PC-3 (cell line): ENCODE results near the gene MTNR1B. TPM values are rescaled to one million over a fixed set of nuclear protein-coding genes. Genes with fewer than 3 reads are reported as not detected.

ENCODE experiments used
- ATAC-seq: fragments of 200-7000 bp; cut with Tn5 transposase; 2 replicates; pipeline ENCODE4 v1.9.1; 2020; ENCODE audit warnings: mild to moderate bottlenecking, moderate library complexity
- BruUV-seq: library from RNA; stranded (reverse); fragments of 400-500 nt; replicated peaks from 2 replicates; lab custom pipeline; 2021; lab: Mats Ljungman, UMichigan
- CTCF ChIA-PET: fragments of 300-600 bp; sonication (Branson Sonifier 250); formaldehyde crosslinking; loops from one replicate; lab custom pipeline; 2022; ENCODE audit warnings: antibody characterized with exemption; lab: Charles Lee
- POLR2A ChIA-PET: fragments of 300-600 bp; sonication (Branson Sonifier 250); formaldehyde crosslinking; loops from one replicate; lab custom pipeline; 2022; ENCODE audit warnings: antibody characterized with exemption; ENCODE audit not compliant: unreplicated experiment; lab: Charles Lee
- DNase-seq: peaks from one replicate; pipeline ENCODE4 v3.0.0-alpha.2; 2015
- H2AFZ ChIP-seq: fragments of 300-600 bp; sonication (generic); 2 replicates; pipeline ENCODE4 v1.6.0; 2016; ENCODE audit warnings: antibody characterized with exemption, low read length
- H3F3A ChIP-seq: fragments of 300-600 bp; sonication (generic); one replicate; pipeline ENCODE4 v1.6.0; 2017; ENCODE audit warnings: antibody characterized with exemption, low read length, control low read depth, mild to moderate bottlenecking; ENCODE audit not compliant: unreplicated experiment
- H3K27ac ChIP-seq: fragments of 300-600 bp; sonication (generic); 2 replicates; pipeline ENCODE4 v1.5.1; 2016; ENCODE audit warnings: mild to moderate bottlenecking, low read length
- H3K27me3 ChIP-seq: fragments of 300-600 bp; sonication (generic); 2 replicates; pipeline ENCODE4 v1.6.1; 2016; ENCODE audit warnings: low read length, mixed read lengths
- H3K36me3 ChIP-seq: fragments of 300-600 bp; sonication (generic); 2 replicates; pipeline ENCODE4 v1.6.1; 2016; ENCODE audit warnings: low read depth, mixed run types, low read length, mixed read lengths
- H3K4me1 ChIP-seq: fragments of 300-600 bp; sonication (generic); 2 replicates; pipeline ENCODE4 v1.5.1; 2016; ENCODE audit warnings: low read length; ENCODE audit not compliant: insufficient read depth
- H3K4me2 ChIP-seq: fragments of 300-600 bp; sonication (generic); 2 replicates; pipeline ENCODE4 v1.6.0; 2016; ENCODE audit warnings: low read length
- H3K4me3 ChIP-seq: fragments of 300-600 bp; sonication (generic); 2 replicates; pipeline ENCODE4 v1.5.1; 2016; ENCODE audit warnings: mild to moderate bottlenecking, low read length, mixed read lengths
- H3K79me2 ChIP-seq: fragments of 300-600 bp; sonication (generic); 2 replicates; pipeline ENCODE4 v1.6.1; 2017; ENCODE audit warnings: low read length, mixed read lengths
- H3K9ac ChIP-seq: fragments of 300-600 bp; sonication (generic); 2 replicates; pipeline ENCODE4 v1.6.0; 2016; ENCODE audit warnings: mild to moderate bottlenecking, low read length
- H3K9me2 ChIP-seq: fragments of 300-600 bp; sonication (generic); replicated peaks from 2 replicates; pipeline ENCODE4 v1.6.1; 2016; ENCODE audit warnings: mixed run types, low read length, mixed read lengths
- H3K9me3 ChIP-seq: fragments of 300-600 bp; sonication (generic); 2 replicates; pipeline ENCODE4 v1.6.1; 2016; ENCODE audit warnings: low read length, mixed read lengths
- H4K20me1 ChIP-seq: fragments of 300-600 bp; sonication (generic); 2 replicates; pipeline ENCODE4 v1.6.1; 2016; ENCODE audit warnings: low read length, mixed read lengths
- CTCF ChIP-seq: fragments of 300-600 bp; sonication (generic); conservative IDR thresholded peaks from 2 replicates; pipeline ENCODE4 v1.5.1; 2017; ENCODE audit warnings: antibody characterized with exemption, low read depth, mild to moderate bottlenecking, low read length
- EZH2 ChIP-seq: fragments of 300-600 bp; sonication (generic); IDR thresholded peaks from one replicate; pipeline ENCODE4 v1.6.1; 2017; ENCODE audit warnings: antibody characterized with exemption, mild to moderate bottlenecking, low read length; ENCODE audit not compliant: unreplicated experiment
- EZH2phosphoT487 ChIP-seq: fragments of 300-600 bp; sonication (generic); IDR thresholded peaks from 2 replicates; pipeline ENCODE4 v1.6.1; 2018; ENCODE audit warnings: mild to moderate bottlenecking, antibody characterized with exemption, low read length, borderline replicate concordance
- intact Hi-C: fragments of 100-400 bp; cut with micrococcal nuclease; formaldehyde crosslinking; loops from 2 replicates; pipeline ENCODE4 v1.9.0; 2023
- total RNA-seq: library from RNA; depleted of rRNA; stranded (reverse); fragments of >200 nt; gene quantifications from 2 replicates; pipeline ENCODE4 v1.2.3, GENCODE V29; 2014

The MTNR1B gene
- total RNA-seq, 1 experiment from 2014 or later: not detected

- H3K79me2 ChIP-seq: no peaks in the 10 kb centered on the region
- no peak overlapping the region for H2AFZ ChIP-seq
- H3K9me3 ChIP-seq: no peaks in the 10 kb centered on the region
- no peak overlapping the region for H3K9ac ChIP-seq
- no peak overlapping the region for H3K27ac ChIP-seq
- intact Hi-C loops: no loop called here
- ChIA-PET CTCF (no interaction called here), POLR2A (no interaction called here)
- no peak for ATAC-seq
- no peaks in the 10 kb centered on the region for H3K4me1 ChIP-seq
- no peak overlapping the region for H3K4me3 ChIP-seq
- H4K20me1 ChIP-seq: no peaks in the 10 kb centered on the region
- H3K9me2 ChIP-seq: no peaks in the 10 kb centered on the region
- BruUV-seq: no TSS peak
- TF ChIP-seq EZH2phosphoT487 (no peak), EZH2 (no peak), CTCF (no peak)
- H3K27me3 ChIP-seq: peaks cover 24% of the 10 kb centered on the region; the same call in 1 of the 2 replicates
- H3F3A ChIP-seq: no peaks in the 10 kb centered on the region
- no peak overlapping the region for H3K4me2 ChIP-seq
- DNase-seq: no peak
- H3K36me3 ChIP-seq: no peaks in the 10 kb centered on the region
Observed at GRCh38 chr11:92939305-92939704, 30.1 kb upstream of the MTNR1B start.

- no peak overlapping the region for H3K9ac ChIP-seq
- no peak overlapping the region for H3K4me2 ChIP-seq
- POLR2A ChIA-PET: no interaction called here
- no peaks in the 10 kb centered on the region for H3K4me1 ChIP-seq
- H3K9me2 ChIP-seq: no peaks in the 10 kb centered on the region
- H4K20me1 ChIP-seq: no peaks in the 10 kb centered on the region
- peaks cover 12% of the 10 kb centered on the region; the same call in 1 of the 2 replicates for H3K27me3 ChIP-seq
- 0 out of 2 replicates have a peak, but pooled peaks cover 9% of the 10 kb centered on the region for H3K9me3 ChIP-seq
- no peak for TF ChIP-seq EZH2phosphoT487
- no peak for TF ChIP-seq EZH2
- peak; percentile 89 for TF ChIP-seq CTCF
- no peak overlapping the region for H3K4me3 ChIP-seq
- H3K27ac ChIP-seq: no peak overlapping the region
- intact Hi-C loops: loop anchor here (1.0 to 10.0 kb wide), 3 partner anchors 123 to 283 kb away; no protein-coding TSS in a partner anchor
- BruUV-seq: no TSS peak
- H3K79me2 ChIP-seq: no peaks in the 10 kb centered on the region
- DNase-seq: peak; percentile 52
- H3K36me3 ChIP-seq: no peaks in the 10 kb centered on the region
- CTCF ChIA-PET: interaction anchor here (1.9 kb wide), 1 partner anchor 284 kb away, joined by 7 read pairs; no protein-coding TSS in a partner anchor
- H2AFZ ChIP-seq: peak overlapping the region; percentile 32; the same call in 1 of the 2 replicates
- H3F3A ChIP-seq: no peaks in the 10 kb centered on the region
- no peak for ATAC-seq
Observed at GRCh38 chr11:92941676-92942571, 27.5 kb upstream of the MTNR1B start.
